ENCODE data around the gene PCCA.

DNA sequence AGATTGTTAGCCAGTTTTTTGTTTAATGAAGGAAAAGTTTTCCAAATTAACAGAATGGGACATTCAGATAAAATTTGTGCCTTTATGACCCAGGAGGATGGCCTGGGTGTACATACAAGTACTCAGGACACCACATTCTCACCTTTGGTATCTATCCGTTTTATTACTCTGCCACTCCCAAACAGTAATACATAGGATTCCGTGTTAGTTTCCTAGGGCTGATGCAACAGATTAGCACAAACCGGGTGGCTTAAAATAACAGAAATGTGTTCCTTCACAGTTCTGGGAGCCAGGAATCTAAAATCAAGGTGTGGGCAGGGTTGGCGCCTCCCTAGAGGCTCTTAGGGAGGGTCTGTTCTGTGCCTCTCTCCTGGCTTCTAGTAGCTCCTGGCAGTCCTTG, 369.8 kb downstream of the PCCA start:
- TF ChIP-seq, protein P1, sequence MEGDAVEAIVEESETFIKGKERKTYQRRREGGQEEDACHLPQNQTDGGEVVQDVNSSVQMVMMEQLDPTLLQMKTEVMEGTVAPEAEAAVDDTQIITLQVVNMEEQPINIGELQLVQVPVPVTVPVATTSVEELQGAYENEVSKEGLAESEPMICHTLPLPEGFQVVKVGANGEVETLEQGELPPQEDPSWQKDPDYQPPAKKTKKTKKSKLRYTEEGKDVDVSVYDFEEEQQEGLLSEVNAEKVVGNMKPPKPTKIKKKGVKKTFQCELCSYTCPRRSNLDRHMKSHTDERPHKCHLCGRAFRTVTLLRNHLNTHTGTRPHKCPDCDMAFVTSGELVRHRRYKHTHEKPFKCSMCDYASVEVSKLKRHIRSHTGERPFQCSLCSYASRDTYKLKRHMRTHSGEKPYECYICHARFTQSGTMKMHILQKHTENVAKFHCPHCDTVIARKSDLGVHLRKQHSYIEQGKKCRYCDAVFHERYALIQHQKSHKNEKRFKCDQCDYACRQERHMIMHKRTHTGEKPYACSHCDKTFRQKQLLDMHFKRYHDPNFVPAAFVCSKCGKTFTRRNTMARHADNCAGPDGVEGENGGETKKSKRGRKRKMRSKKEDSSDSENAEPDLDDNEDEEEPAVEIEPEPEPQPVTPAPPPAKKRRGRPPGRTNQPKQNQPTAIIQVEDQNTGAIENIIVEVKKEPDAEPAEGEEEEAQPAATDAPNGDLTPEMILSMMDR (IDR thresholded peaks at IDR 0.05), result no peak
- no peak for TF ChIP-seq POLR2AphosphoS5 (IDR thresholded peaks at IDR 0.05)
